ENCODE results near the gene MRPL33.

- TF ChIP-seq ZNF274 (IDR thresholded peaks at IDR 0.05; ENCODE audit: low read depth, low read length) (no peak), SUZ12 (IDR thresholded peaks at IDR 0.05; ENCODE audit: extremely low read depth, insufficient read depth, insufficient read length) (no peak)
These were observed 18.8 kb upstream of the MRPL33 start for GRCh38 chr2:27752551-27753237.

All from NT2/D1 (cell line).